Central memory CD4-positive, alpha-beta T cell (primary cell): Measurements from ENCODE around the gene COL5A3.
"Not testable (repeated sequence)": the region's sequence is repeated elsewhere in the genome, so short reads cannot be mapped to it uniquely, and the experiment has no call there.

Experiments
- DNase-seq: peaks from one replicate; pipeline ENCODE4 v3.0.0; 2022

The COL5A3 gene

DNA sequence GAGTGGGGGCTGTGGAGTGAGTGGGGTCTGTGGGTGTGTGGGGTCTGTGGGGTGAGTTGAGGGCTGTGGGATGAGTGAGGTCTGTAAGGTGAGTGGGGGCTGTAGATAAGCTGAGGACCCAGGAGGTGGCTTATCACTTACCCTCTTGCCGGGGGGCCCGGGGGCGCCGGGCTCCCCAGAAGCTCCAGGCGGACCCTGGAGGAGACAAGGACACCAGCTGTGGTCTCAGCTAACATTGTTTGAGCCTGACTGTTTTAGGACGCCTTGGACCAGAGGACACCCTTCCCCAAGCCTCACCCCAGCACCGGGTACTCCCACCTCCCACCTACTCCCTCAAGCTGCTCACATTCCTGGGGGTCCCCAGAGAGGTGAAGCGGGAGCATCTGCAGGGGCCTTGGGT is 39.8 kb downstream of the COL5A3 start:
- no peak for DNase-seq

DNA sequence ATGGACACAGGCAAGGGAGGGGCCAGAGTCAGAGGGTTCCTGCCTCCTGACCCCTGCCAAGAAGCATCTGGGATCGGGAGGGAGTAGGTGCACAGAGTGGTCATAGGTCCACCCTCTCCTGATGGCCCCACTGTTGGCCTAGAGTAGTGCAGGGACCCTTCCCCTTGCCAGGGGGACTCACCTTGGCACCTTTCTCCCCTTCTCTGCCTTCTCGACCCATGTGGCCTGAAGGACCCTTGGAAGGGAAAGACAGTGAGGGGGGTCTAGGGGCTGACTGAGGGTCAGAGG is 40.7 kb downstream of the COL5A3 start:
- DNase-seq = no peak

DNA sequence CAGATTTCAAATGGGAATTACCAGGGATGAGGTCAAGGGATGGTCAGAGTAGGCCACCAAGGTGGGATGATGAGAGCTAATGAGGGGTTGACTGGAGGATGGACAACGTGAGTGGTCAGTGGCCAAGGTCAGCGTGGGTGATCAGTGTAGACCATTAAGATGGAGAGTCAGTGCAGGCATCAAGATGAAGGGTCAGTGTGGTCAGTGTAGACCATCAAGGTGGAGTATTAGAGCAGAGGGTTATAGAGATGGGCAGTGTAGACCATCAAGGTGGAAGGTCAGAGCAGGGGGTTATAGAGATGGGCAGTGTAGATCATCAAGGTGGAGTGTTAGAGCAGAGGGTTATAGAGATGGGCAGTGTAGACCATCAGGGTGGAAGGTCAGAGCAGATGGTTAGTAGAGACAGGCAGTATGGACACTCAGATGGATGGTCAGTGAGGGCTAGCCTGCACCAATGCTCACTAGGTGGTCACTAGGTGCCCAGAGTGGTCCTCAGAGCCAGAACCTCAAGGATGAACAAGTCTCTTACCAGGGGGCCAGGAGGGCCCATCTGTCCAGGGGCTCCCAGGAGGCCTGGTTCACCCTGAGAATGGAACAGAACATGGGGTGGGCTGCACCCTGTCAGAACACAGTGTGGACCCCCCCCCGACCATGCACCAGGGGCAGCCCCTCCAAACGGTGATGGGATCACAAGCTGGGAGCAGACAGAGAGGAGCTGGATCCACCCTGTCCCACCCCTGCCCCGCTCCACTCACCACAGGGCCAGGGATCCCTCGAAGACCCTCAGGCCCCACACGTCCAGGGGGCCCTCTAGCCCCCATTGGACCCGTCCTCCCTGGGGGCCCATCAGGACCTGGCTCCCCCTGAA is 41.2 kb downstream of the COL5A3 start:
- DNase-seq = no peak

DNA sequence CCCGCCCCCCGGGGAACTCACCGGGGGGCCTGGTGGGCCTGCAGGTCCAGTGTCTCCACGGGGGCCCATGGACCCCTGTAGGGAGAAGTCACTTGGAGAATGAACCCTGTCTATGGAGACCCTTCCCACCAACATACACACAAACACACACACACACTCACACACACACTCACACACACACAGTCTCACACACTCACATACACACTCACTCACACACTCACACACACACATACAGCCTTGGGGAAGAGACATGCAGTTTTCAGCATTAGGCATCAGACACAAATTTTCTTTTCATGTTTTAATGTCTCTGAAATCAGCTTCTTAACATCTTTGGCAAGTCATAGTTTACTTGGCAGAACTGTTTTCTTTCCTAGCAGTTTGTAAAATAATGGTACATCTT is 43.0 kb downstream of the COL5A3 start:
- DNase-seq = no peak

DNA sequence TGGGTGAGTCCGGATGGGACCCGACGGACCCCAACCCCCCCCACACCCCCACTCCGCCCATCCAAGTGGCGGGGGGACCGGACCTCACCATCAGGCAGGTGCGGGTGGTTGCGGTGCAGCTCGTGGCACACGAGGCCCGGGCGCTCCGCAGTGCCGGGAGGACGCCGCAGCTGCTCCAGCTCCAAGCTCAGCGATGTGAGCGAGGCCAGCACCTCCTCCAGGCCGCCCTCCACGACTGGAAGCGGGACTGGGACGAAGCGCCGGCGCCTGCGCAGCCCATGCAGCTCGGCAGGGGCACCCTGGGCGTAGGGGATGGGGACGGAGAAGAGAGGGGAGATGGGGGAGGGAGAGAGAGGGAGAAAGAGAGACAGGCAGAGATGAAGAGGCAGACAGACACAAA is 43.9 kb downstream of the COL5A3 start:
- DNase-seq = no peak

DNA sequence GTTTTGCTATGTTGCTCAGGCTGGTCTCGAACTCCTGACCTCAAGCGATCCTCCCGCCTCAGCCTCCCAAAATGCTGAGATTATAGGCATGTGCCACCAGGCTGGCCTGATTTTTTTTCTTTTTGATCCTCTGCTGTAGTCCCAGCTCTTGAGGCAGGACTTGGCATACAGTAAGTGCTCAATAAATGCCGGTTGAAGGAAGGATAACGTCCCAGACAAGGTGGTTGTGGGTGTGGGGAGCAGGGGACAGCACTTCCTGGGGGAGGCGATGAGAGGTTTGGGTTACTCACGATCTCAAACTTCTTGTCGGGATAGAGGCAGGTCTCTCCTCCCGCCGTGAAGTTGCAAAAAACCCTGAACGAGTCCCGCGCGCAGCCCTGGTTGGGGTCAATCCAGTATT is 44.3 kb downstream of the COL5A3 start:
- no peak for DNase-seq

DNA sequence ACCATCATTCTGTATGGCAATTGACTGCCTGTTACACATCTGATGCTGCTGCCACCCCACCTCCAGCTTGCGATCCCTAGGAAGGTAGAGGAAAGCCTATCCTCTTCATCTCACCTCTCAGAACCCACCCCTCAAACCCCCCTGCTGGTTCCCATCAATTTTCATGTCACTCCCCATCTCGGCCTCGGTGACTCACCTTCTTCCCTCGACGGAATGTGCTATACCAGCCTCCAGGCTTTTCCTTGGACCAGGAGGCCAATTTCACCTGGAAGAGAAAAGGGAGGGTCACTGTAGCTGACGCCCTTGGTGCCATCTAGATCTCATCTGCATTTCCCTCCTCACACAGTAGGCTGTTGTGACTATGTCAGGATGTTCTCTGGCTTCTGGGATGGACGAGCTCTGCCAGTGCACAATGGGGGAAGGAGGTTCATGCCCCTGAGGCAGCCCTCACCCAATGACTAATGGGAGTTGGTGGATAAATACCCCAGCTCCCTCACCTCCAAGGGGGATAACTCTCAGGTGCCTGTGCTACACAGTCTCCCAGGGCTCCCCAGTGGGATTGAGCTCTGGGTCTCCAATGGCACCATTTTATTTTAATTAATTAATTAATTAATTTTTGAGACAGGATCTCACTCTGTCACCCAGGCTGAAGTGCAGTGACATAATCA is 47.5 kb downstream of the COL5A3 start:
- no peak for DNase-seq

DNA sequence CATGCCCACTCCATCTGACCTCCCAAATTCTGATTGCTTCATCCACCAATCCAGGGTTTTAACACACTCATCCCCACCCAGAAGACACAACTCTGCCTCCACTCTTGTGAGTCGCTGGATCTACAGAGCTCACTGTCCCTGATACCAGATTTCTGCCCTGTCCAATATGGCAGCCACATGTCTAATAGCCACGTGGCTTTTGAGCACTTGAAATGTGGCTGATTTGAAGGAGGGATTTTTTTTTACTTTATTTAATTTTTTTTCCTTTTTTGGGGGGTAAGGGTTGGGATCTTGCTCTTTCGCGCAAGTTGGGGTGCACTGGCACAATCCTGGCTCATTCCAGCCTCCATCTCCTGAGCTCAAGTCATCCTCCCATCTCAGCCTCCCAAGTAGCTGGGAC is 49.2 kb downstream of the COL5A3 start:
- DNase-seq = no peak

DNA sequence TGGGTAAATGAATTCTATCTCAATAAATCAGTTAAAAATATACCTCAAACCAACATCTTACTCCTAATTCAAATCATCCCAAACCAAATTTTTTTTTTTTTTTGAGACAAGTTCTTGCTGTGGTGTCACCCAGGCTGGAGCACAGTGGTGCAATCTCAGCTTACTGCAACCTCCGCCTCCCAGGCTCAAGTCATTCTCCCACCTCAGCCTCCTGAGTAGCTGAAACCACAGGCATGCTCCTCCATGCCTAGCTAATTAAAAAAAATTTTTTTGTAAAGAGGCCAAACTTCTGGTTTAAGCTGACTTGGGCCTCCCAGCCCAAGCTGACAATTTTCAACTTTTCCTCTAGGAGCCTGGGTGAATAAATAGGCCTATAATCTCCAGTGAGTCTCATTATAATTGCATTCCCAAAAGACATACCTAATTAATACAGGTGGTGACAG is 51.9 kb downstream of the COL5A3 start:
- no peak for DNase-seq

DNA sequence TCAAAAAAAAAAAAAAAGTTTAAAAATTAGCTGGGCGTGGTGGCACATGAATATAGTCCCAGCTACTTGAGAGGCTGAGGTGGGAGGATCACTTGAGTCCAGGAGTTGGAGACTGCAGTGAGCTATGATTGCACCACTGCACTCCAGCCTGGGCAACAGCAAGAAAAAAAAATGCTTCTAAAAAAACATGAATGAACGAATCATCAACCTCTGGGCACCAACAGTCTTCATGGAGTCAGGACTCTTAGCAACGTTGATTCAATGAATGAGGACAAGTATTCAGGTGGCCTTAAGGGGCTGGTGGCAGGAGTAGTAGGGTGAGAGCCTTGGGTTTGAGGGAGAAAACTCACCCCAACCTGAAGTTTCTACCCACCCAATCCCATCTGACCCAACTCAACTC is 53.3 kb downstream of the COL5A3 start:
- no peak for DNase-seq

DNA sequence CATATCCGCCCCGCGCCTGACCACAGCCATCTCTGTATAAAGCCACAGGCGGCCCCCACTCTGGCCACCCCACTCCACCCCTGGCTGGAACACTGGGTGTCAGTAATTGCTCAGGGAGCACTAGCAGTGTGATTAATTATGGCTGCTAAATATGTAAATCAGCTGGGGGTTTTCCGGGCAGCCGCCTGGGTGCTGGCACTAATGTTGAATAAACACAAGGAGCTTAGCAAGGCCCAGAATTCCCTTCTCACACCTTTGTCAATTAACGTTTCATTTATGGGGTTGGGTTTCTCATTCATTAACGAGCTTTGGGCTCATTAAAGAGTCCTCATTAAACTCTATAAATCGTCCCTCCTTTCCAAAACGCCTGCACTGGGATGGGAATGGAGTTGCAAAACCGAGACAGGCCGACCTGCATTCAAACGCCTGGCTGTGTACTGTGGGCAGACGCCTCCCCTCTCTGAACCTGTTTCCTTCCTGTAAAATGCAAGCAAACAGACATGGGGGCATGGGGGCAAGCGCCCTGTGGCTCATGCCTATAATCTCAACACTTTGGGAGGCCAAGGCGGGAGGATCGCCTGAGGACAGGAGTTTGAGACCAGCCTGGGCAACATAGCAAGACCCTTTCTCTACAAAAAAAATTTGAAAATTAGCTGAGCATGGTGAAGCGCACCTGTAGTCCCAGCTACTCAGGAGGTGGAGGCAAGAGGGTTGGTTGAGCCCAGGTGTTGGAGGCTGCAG is 56.3 kb downstream of the COL5A3 start:
- no peak for DNase-seq

DNA sequence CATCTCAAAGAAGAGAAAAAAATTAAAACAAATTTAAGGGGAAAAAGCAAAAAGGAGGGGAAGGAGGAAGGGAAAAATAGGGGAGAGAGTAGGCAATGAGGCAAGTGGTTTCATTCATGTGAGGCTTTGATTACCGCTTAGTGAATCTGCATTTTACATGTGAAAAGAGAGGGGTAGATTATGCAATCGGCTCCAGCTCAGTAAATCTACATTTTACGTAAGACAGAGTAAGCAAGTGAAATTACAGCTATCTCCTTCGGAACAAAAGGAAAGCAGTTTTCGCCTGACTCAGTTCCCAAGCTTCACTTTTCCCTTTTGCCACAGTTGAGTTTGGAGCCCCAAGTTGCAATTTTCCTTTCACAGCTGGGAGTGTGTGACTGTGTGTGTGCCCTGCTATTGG is 58.0 kb downstream of the COL5A3 start:
- DNase-seq = no peak

DNA sequence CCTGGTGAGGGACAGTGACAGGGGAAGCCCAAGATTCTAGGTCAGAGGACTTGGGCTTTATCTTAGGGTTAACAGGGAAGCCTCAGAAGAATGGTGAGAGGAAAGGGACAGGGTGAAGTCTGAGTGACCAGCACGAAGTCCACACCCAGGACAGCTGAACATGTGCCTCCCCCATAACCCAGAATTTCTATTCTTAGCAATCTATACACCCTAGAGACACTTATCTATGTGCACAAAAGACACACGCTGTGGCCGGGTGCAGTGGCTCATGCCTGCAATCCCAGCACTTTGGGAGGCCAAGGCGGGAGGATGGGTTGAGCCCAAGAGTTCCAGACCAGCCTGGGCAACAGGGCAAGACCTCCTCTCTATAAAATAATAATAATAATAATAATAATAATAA is 62.9 kb downstream of the COL5A3 start:
- DNase-seq = no peak

DNA sequence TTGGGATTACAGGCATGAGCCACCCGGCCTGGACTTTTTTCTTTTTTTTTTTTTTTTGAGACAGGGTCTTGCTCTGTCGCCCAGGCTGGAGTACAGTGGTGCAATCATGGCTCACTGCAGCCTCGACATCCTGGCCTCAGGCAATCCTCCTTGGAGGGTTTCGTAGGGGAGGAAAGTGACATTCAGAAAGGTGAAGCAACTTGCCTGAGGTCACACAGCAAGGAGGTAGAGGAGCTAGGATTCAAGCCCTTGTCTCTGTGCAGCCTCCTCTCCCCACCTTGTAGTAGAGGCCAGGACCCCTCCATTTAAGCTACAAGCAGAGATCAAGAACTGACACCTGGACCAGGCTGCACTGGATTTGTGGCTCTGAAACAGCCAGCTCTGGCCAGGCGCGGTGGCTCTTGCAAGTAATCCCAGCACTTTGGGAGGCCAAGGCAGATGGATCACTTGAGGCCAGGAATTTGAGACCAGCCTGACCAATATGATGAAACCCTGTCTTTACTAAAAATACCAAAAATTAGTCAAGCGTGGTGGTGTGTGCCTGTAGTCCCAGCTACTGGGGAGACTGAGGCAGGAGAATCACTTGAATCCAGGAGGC is 63.7 kb downstream of the COL5A3 start:
- not testable (repeated sequence) for DNase-seq

DNA sequence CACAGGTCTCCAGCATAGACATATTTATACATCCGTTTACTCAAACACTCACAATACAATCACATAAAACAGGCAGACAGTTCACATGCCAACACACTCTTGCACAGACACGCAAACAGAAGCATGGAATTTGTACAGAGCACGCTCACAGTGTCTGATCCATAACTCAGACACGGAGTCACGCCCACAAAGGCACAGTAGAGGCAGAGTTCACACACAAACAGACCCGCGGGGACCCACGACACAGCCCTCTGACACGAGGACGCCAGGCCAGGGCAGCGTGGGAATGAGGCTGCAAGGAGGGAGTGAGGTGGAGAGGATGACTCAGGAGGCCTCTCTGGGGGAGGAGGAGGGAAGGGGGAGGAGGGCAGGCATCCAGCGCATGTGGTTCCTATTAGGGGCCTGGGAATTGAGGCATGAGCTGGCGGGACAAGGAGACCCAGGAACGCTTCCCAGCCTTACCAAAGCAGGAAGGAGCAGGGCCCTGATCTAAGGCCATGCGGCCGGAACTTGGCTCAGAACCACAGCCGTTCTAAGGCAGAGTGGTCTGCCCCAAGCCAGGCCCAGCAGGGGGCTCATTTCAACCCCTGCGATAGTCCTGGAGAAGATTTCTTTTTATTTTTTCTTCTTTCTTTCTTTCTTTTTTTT is 64.9 kb downstream of the COL5A3 start:
- no peak for DNase-seq

DNA sequence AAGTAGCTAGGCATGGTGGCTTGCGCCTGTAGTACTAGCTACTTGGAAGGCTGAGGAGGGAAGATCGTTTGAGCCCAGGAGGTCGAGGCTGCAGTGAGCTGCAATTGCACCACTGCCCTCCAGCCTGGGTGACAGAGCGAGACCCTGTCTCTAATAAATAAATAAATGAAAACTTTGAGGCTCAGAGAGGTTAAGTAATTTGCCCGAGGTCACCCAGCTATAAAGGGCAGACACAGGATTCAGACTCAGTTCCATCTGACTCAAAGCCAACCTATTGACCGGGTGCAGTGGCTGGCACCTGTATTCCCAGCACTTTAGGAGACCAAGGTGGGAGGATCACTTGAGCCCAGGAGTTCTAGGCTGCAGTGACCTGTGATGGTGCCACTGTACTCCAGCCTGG is 66.6 kb downstream of the COL5A3 start:
- DNase-seq = no peak

DNA sequence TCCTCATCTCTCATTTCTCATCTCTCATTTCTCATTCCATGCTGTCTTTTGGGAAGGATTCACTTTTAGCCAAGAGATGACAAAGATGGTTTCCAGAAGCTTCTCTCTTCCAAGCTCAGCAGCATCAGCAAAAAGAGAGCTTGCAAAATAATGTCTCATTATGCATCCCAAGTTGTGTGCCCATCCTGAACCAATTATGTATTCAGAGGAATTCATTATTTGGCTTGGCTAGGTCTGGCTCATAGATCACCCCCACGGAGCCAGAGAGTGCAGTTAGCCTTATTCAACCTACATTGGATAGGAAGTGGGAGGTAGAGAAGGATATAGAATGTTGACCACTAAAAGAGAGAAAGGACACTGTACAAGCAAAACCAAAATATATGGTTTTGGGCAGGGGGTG is 68.6 kb downstream of the COL5A3 start:
- no peak for DNase-seq

DNA sequence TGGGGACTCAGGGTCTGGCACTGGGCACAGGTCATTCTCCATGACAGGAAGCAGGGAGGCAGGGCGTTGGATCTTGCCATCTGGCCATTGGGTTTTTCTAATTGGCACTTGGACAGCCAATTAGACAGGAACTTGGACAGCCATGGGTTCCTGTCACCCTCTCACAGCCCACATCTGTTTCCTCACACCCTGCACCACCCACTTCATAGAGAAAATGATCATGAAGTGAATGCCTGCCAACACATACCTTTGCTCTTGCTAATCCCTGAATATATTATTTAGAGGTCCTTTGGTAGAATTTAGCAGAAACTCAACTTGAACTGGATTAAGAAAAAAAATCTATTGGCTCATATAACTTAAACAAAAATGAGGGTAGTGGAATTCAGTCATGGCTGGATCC is 69.1 kb downstream of the COL5A3 start:
- DNase-seq = no peak

DNA sequence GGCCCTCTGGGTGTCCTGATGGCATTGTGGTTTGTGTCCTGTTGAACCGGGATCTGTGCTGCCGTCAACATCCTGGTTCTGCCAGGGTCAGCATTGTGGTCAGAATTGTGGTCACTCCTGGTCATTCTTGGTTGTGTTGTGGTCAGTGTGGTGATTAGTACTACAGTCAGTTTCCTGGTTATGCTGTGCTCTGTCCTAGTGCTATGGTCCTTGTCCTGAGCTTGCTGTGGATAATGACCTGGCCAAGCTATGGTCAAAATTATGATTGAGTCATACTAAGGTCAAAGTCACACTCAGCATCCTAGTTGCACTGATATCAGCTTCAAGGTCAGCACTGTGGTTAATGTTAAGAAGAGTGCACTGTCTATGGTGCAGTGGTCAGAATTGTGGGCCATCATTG is 69.5 kb downstream of the COL5A3 start:
- DNase-seq = no peak

DNA sequence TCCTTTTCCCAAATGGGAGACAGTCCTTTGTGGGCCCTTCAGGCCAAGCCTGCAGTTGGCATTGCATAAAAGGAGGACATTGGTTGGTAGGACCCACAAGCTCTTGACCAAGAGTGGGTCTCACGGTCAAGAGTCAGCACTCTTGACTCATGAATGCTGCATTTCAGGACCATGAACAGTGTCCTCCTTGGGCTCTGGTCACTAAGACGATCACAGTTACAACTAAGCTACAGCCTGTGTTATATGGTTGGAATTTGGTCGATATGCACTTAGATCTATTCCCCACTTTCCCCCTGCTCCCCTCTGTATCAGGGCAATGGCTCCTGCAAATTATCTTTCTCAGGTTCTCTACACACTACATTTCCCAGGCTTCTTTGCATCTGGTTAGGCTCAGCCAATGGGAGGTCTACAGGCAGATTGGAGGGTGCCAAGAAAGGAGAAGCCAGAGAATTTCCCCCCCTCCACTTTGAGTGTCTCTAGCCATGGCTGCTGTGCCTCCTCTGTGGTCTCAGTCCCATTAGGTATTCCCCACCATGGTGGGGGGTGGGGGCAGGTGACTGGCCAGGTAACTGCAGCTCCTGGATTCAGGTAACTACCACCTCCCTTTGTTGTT is 70.9 kb downstream of the COL5A3 start:
- DNase-seq = no peak

DNA sequence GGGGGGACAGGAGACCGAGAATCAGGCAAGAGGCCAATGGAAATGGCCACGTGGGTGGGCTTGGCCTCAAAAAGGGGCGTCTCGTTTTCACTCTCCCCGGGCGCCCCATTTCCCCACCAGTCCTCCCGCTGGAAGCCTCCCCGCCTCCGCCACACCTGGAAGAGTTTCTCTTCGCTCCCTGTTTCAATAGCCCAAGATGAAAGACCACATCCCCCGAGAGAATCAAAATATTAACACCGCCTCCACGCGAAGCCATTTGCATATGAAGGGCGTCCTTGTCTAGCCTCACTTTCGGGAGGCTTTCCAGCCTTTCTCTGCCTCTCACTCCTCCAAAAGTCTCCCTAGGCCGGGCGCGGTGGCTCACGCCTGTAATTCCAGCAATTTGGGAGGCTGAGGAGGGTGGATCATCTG is 73.3 kb downstream of the COL5A3 start:
- no peak for DNase-seq

DNA sequence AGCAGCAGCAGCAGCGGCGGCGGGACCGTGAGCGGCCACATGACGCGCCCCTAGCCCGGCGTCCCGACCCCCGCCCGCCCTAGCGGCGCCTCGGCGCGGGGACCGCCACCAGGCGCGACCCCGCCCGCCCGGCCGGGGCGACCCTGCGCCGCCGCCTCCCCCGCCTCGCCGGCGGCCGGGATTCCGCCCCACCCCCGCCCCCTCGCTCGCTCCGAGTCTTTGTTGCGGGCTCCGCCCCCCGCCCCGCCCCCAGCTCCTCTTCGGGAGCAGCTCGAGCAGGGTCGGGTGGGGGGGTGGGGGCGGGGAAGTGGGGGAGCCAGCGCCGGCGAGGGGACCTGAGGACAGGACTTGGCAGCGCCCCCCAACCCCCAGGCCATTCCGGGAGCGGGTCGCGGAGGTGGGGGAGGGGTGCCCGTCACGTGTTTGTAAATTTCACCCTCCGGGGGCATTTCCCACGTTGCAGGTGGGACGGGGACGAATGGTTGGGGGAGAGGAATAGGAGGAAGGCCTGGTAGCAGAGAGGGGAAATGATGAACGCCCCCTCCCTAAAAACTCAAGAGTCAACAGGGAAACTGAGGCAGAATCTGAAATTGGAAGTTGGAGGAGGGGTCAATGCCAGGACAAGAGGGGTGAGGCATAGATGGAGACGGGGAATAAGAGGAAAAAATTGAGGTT is 73.8 kb downstream of the COL5A3 start, which contains the start of gene OLFM2:
Gene OLFM2, minus strand, starts transcription at position 190 of the 675 bp plus-strand sequence. Its CDS starts 149 bp downstream, at position 41.
- DNase-seq = no peak
